SJCRH30 (cell line): ENCODE data around the gene TRUB1. TPM values are rescaled to one million over a fixed set of nuclear protein-coding genes. Genes with fewer than 3 reads are reported as not detected.

ENCODE experiments used
- DNase-seq, 2 experiments: peaks; one replicate each; pipeline ENCODE4 v3.0.0-alpha.2; 2015 to 2020
- H3K27ac ChIP-seq: fragments of 250-450 bp; sonication (Bioruptor Pico); 2 replicates; pipeline ENCODE4 v1.5.1; 2020; ENCODE audit warnings: mild to moderate bottlenecking, moderate library complexity
- H3K27me3 ChIP-seq: fragments of 250-450 bp; sonication (Bioruptor Pico); 2 replicates; pipeline ENCODE4 v1.5.1; 2020; ENCODE audit warnings: mild to moderate bottlenecking, moderate library complexity
- H3K36me3 ChIP-seq: fragments of 250-450 bp; sonication (Bioruptor Pico); 2 replicates; pipeline ENCODE4 v1.5.1; 2020; ENCODE audit warnings: mild to moderate bottlenecking, moderate library complexity
- H3K4me1 ChIP-seq: fragments of 250-450 bp; sonication (Bioruptor Pico); 2 replicates; pipeline ENCODE4 v1.5.1; 2020; ENCODE audit warnings: mild to moderate bottlenecking, moderate library complexity
- H3K4me3 ChIP-seq: fragments of 250-450 bp; sonication (Bioruptor Pico); 2 replicates; pipeline ENCODE4 v1.5.1; 2020; ENCODE audit warnings: mild to moderate bottlenecking, moderate library complexity
- H3K9me3 ChIP-seq: fragments of 250-450 bp; sonication (Bioruptor Pico); replicated peaks from 2 replicates; pipeline ENCODE4 v1.5.1; 2020; ENCODE audit warnings: mild to moderate bottlenecking, moderate library complexity
- total RNA-seq: library from RNA; depleted of rRNA; stranded (reverse); fragments of >200 nt; shearing (Covaris generic); gene quantifications from 2 replicates; pipeline ENCODE4 v1.2.3, GENCODE V29; 2014

Gene TRUB1
- total RNA-seq, 1 experiment from 2014 or later, result 29.7 TPM

DNA sequence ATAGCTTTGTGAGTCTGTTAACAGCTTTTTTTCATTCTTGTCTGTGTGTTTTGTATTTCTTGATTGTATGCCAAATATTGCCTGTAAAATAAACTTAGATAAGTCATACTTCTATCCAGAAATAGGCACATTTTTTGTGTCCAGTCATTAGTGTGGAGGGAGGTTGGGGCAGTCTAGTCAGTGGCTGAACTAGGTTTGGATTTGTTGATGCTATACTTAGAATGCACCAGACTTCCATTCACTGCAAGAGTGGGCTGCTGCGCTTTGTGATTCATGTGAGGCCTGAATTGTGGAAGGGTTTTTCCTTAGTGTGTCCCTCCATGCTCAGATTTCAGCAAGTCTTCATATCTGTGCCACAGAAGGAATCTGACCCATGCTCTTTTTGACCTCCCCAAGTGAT is 50.0 kb downstream of the TRUB1 start:
- Histone ChIP-seq H3K4me1 (no peaks in the 10 kb centered on the region), H3K9me3 (no peaks in the 10 kb centered on the region), H3K27me3 (no peaks in the 10 kb centered on the region), H3K4me3 (no peak overlapping the region), H3K36me3 (no peaks in the 10 kb centered on the region; the same call in 1 of the 2 replicates), H3K27ac (no peak overlapping the region)
- DNase-seq, result no peak

DNA sequence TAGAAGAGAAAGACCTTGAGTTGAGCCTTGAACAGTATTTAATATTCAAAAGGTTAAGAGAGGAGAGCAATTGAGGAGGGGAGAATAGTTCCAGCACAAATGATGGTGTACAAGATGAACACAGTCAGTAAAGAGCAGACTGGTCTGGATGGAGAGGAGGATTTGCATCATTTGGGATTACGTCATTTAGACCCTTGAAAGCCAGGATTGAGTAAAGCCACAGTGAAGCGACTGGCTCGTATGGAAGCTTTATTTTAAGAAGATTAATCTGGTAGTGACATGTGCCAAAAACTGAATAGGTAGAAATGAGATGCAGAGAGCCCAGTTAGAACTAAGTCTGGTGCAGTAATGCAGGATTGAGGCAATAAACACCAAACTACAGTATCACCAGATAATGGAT is 52.6 kb downstream of the TRUB1 start:
- Histone ChIP-seq H3K27ac (no peak overlapping the region), H3K4me3 (no peak overlapping the region), H3K27me3 (no peaks in the 10 kb centered on the region), H3K4me1 (no peaks in the 10 kb centered on the region), H3K9me3 (no peaks in the 10 kb centered on the region), H3K36me3 (no peaks in the 10 kb centered on the region)
- DNase-seq, result no peak

- Histone ChIP-seq H3K27me3 (no peaks in the 10 kb centered on the region), H3K27ac (no peak overlapping the region), H3K9me3 (no peaks in the 10 kb centered on the region), H3K4me3 (no peak overlapping the region), H3K4me1 (no peaks in the 10 kb centered on the region), H3K36me3 (no peaks in the 10 kb centered on the region)
- no peak for DNase-seq
Observed at GRCh38 chr10:114990991-114991390, 53.0 kb downstream of the TRUB1 start.

GRCh38 chr10:114992189-114992775 is 54.3 kb downstream of the TRUB1 start:
- H3K9me3 ChIP-seq, result no peaks in the 10 kb centered on the region
- DNase-seq, result no peak

GRCh38 chr10:114995468-114996247 is 57.7 kb downstream of the TRUB1 start:
- DNase-seq, result no peak
- no peak overlapping the region for H3K27ac ChIP-seq

More at GRCh38 chr10:114992189-114992775, 54.3 kb downstream of the TRUB1 start:
- Histone ChIP-seq H3K27me3 (no peaks in the 10 kb centered on the region), H3K27ac (no peak overlapping the region), H3K36me3 (no peaks in the 10 kb centered on the region), H3K4me3 (no peak overlapping the region), H3K4me1 (no peaks in the 10 kb centered on the region)

GRCh38 chr10:114996542-114996941 is 58.5 kb downstream of the TRUB1 start:
- H3K4me1 ChIP-seq, result no peaks in the 10 kb centered on the region

More at GRCh38 chr10:114995468-114996247, 57.7 kb downstream of the TRUB1 start:
- Histone ChIP-seq H3K9me3 (no peaks in the 10 kb centered on the region), H3K4me3 (no peak overlapping the region), H3K4me1 (no peaks in the 10 kb centered on the region), H3K36me3 (no peaks in the 10 kb centered on the region), H3K27me3 (no peaks in the 10 kb centered on the region)

DNA sequence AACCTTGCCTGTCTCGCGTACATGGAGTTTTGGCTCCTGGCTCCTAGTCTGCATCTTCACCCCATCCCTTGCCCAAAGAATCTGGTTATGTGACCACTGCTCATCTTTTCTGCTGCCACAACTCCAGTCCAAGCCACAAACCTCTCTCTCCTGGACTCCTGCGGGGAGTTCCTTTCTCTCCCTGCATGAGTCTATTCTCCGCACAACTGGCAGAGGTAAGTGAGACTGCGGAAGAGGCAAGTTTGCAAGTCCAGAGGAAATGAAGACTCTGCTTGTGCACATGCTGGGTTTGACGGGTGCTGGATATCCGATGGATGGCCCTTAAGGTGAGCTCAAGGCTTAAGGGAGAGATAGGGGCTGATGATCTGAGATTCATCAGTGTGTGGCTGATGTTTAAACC is 61.0 kb downstream of the TRUB1 start:
- H3K27ac ChIP-seq, result no peak overlapping the region
- no peaks in the 10 kb centered on the region for H3K27me3 ChIP-seq
- H3K4me3 ChIP-seq, result no peak overlapping the region
- no peaks in the 10 kb centered on the region for H3K9me3 ChIP-seq
- H3K36me3 ChIP-seq, result no peaks in the 10 kb centered on the region
- H3K4me1 ChIP-seq, result no peaks in the 10 kb centered on the region
- no peak for DNase-seq

More at GRCh38 chr10:114996542-114996941, 58.5 kb downstream of the TRUB1 start:
- Histone ChIP-seq H3K4me3 (no peak overlapping the region), H3K36me3 (no peaks in the 10 kb centered on the region), H3K27ac (no peak overlapping the region), H3K27me3 (no peaks in the 10 kb centered on the region), H3K9me3 (no peaks in the 10 kb centered on the region)
- no peak for DNase-seq

DNA sequence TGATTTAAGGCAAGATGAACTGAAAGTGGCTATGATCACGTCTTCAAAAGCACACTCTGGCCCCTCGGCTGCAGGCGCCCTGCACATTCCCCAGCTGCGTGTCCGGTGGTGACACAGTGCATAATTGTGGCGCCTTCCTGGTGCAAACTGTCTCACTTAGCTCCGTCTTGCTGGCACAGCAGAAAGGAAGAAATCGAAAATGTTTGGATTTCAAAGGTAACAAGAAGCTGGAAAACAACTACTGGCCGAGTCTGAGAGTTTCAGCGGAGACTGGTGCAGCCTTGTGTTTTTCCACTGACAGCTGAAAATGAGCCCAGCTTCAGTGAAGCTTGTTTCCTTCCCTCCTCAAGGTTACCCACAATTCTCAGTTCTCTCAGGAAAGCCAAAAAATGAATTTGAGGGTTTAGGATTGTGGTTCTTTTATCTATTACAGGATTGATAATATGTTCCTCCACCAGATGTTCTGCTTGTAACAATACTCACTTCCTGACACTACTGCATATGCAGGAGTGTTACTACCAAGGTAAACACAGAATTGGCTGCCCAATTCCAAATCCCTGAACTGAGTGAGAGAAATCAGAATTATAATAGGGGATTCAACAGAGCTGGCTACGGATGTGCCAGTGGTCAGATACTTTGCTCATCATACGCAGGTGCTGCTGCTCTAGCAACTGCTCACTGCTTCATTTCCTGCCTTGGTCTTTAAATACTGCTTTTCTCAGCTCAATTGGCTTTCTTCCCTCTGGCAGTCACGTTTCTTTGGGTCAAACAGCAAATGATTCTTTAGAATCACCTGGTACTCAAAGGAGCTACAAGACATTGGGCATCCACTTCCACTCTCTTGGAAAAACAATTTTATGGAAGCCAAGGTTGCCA is 63.7 kb downstream of the TRUB1 start:
- Histone ChIP-seq H3K27ac (no peak overlapping the region), H3K27me3 (0 out of 2 replicates have a peak, but pooled peaks cover 6% of the 10 kb centered on the region), H3K4me3 (peak overlapping the region; percentile 39), H3K4me1 (no peaks in the 10 kb centered on the region), H3K36me3 (no peaks in the 10 kb centered on the region), H3K9me3 (no peaks in the 10 kb centered on the region)
- DNase-seq, result peak; percentile 13 to 35

GRCh38 chr10:115003396-115003795 is 65.4 kb downstream of the TRUB1 start:
- Histone ChIP-seq H3K4me3 (no peak overlapping the region), H3K36me3 (no peaks in the 10 kb centered on the region), H3K9me3 (no peaks in the 10 kb centered on the region), H3K4me1 (no peaks in the 10 kb centered on the region), H3K27ac (no peak overlapping the region), H3K27me3 (0 out of 2 replicates have a peak, but pooled peaks cover 6% of the 10 kb centered on the region)
- DNase-seq, result no peak

DNA sequence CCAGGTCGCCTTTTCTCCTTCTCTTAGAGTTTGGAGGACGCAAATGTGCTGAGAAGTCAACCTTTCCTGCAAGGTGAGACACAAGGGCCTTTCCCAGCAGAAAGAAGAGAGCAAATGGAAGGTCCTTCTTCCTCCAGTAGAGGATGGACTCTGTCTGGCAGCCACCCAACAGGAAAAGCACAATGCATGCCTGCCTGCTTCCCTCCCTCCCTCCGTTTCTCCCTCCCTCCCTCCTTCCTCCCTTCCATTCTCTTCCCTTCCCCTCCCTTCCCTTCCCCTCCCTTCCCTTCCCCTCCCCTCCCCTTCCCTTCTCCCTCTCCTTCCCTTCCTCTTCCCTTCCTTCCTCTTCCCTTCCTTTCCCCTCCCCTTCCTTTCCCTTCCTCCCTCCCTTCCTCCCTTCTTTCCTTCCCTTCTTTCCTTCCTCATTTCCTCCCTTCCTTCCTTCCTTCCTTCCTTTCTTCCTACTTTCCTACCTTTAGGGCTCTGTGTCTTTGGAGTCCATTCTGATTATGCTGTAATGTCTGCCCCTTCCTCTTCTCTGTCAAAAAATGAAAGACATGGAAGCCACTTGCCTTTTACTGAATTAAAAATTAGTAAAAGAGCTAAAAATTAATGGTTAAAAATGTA is 66.4 kb downstream of the TRUB1 start:
- no peak overlapping the region for H3K27ac ChIP-seq
- no peaks in the 10 kb centered on the region for H3K9me3 ChIP-seq
- no peak for DNase-seq
- H3K4me1 ChIP-seq, result no peaks in the 10 kb centered on the region
- 0 out of 2 replicates have a peak, but pooled peaks cover 6% of the 10 kb centered on the region for H3K27me3 ChIP-seq
- no peak overlapping the region for H3K4me3 ChIP-seq
- H3K36me3 ChIP-seq, result no peaks in the 10 kb centered on the region

DNA sequence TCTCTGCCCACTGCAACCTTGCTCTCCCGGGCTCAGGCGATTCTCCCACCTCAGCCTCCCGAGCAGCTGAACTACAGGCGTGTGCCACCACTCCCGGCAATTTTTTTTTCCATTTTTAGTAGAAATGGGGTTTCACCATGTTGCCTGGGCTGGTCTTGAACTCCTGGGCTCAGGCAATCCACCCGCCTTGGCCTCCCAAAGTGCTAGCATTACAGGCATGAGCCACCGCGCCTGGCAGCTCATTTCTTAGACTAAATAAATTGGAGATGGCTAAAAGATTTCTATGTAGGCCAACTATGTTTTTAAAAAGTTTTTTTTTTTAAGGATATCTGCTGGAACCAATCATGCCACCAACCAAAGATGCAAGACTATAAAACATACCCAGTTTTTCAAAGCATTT is 67.8 kb downstream of the TRUB1 start:
- no peak for DNase-seq
- no peak overlapping the region for H3K4me3 ChIP-seq
- no peak overlapping the region for H3K27ac ChIP-seq
- H3K27me3 ChIP-seq, result 0 out of 2 replicates have a peak, but pooled peaks cover 6% of the 10 kb centered on the region
- H3K9me3 ChIP-seq, result no peaks in the 10 kb centered on the region
- H3K4me1 ChIP-seq, result no peaks in the 10 kb centered on the region
- H3K36me3 ChIP-seq, result no peaks in the 10 kb centered on the region

DNA sequence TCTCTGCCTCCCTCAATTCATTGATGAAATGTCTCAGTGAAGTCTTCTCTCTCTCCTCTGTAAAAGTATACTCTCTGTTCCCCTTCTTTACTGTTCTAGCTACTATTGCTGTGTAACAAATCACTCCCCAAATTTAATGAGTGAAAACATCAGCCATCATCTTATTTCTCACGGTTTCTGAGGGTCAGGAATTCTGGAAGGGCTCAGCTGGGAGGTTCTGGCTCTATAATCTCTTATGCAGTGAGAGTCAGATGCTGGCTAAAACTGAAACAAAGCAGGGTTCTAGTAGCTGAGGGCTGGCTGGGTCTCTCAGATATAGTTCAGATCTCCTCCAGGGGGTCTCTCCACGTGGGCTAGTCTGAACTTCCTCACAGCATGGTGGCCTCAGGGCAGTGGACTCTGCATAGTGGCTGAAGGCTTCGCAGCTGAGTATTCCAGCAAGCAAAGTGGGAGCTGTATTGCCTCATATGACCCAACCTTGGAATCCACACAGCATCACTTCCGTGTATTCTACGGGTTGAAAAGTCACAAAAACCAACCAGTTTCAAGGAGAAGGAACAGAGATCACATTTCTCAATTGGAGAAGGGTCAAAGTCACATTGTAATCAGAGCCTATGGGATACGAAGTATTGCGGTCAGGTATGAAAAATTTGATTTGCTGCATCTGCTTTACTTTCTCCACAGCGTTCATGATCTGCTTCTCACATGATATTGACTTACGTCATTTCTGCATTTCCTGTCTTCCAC is 80.4 kb downstream of the TRUB1 start:
- Histone ChIP-seq H3K4me3 (no peak overlapping the region), H3K27me3 (no peaks in the 10 kb centered on the region), H3K27ac (no peak overlapping the region), H3K4me1 (peaks cover 3% of the 10 kb centered on the region; the same call in 1 of the 2 replicates), H3K9me3 (no peaks in the 10 kb centered on the region), H3K36me3 (no peaks in the 10 kb centered on the region)
- no peak for DNase-seq

- no peak overlapping the region for H3K27ac ChIP-seq
- H3K4me1 ChIP-seq, result peaks cover 3% of the 10 kb centered on the region; the same call in 1 of the 2 replicates
- no peaks in the 10 kb centered on the region for H3K36me3 ChIP-seq
- DNase-seq, result no peak
- no peaks in the 10 kb centered on the region for H3K27me3 ChIP-seq
- no peaks in the 10 kb centered on the region for H3K9me3 ChIP-seq
- no peak overlapping the region for H3K4me3 ChIP-seq
Observed at GRCh38 chr10:115020449-115020848, 82.5 kb downstream of the TRUB1 start.

DNA sequence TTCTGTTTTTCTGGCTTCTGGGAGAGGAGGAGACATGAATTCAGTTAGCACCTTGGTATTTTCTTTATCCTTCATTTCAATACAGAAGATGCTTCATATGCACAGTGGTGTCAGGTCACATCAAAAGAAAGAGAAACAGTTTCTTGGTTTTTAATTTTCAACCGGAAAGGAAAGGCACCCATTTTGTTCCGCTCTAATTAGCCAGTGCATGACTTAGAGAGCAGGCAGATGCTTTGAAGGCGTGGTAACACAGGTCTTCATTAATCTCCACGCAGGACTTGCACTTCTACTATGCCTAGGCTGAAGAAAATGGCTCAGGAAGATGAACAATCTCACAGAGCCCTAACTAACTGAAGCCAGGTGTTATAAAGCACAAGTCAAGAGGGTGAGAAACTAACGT is 84.7 kb downstream of the TRUB1 start:
- Histone ChIP-seq H3K9me3 (no peaks in the 10 kb centered on the region), H3K27me3 (no peaks in the 10 kb centered on the region), H3K27ac (no peak overlapping the region), H3K36me3 (no peaks in the 10 kb centered on the region), H3K4me1 (peaks cover 3% of the 10 kb centered on the region; the same call in 1 of the 2 replicates), H3K4me3 (no peak overlapping the region)
- peak in 1 of 2 experiments; percentile 28 for DNase-seq
